Suprapubic skin (tissue), 4 donors: ENCODE measurements around the gene PTGIR.

Experiments
- EP300 ChIP-seq: sonication (generic); formaldehyde crosslinking; IDR thresholded peaks from one replicate; pipeline ENCODE4 v1.6.1; 2017; ENCODE audit warnings: antibody characterized with exemption
- POLR2A ChIP-seq, 2 donors: fragments of 450-650 bp; IDR thresholded peaks; one replicate each; pipeline ENCODE4 v1.6.1; 2017; ENCODE audit warnings: antibody characterized with exemption in 2 of 2, mild to moderate bottlenecking in 2 of 2, moderate library complexity in 2 of 2
- POLR2AphosphoS5 ChIP-seq, 3 donors: sonication (generic); formaldehyde crosslinking; IDR thresholded peaks; one replicate each; pipeline ENCODE4 v1.6.1; 2017; ENCODE audit warnings: antibody characterized with exemption in 3 of 3
- TF ChIP-seq, protein P1 (sequence below), 2 donors: fragments of 200-600 bp in 1 of 2; fragments of 450-650 bp in 1 of 2; sonication (generic) in 1 of 2; IDR thresholded peaks; one replicate each; pipeline ENCODE4 v1.5.1; 2016 to 2019; ENCODE audit warnings: antibody characterized with exemption in 2 of 2, mild to moderate bottlenecking in 1 of 2, moderate library complexity in 1 of 2

- TF ChIP-seq, protein P1, sequence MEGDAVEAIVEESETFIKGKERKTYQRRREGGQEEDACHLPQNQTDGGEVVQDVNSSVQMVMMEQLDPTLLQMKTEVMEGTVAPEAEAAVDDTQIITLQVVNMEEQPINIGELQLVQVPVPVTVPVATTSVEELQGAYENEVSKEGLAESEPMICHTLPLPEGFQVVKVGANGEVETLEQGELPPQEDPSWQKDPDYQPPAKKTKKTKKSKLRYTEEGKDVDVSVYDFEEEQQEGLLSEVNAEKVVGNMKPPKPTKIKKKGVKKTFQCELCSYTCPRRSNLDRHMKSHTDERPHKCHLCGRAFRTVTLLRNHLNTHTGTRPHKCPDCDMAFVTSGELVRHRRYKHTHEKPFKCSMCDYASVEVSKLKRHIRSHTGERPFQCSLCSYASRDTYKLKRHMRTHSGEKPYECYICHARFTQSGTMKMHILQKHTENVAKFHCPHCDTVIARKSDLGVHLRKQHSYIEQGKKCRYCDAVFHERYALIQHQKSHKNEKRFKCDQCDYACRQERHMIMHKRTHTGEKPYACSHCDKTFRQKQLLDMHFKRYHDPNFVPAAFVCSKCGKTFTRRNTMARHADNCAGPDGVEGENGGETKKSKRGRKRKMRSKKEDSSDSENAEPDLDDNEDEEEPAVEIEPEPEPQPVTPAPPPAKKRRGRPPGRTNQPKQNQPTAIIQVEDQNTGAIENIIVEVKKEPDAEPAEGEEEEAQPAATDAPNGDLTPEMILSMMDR (IDR thresholded peaks at IDR 0.05) = no peak
- no peak for TF ChIP-seq POLR2A (IDR thresholded peaks at IDR 0.05)
- no peak for TF ChIP-seq EP300
- no peak for TF ChIP-seq POLR2AphosphoS5 (IDR thresholded peaks at IDR 0.05)
Measured at GRCh38 chr19:46602392-46603194, 22.3 kb downstream of the PTGIR start.
